Sigmoid colon (tissue), 7 donors: ENCODE results near the gene USP34. TPM values are rescaled to one million over a fixed set of nuclear protein-coding genes. Genes with fewer than 3 reads are reported as not detected.

Experiments used
- DNase-seq: peaks from one replicate; pipeline ENCODE4 v3.0.0-alpha.2; 2019
- H3K27ac ChIP-seq, 4 donors: fragments of 200-600 bp; sonication (generic); one replicate each; pipeline ENCODE4 v1.5.1; 2016 to 2019; ENCODE audit warnings: mild to moderate bottlenecking in 1 of 4
- H3K27me3 ChIP-seq, 3 donors: fragments of 200-600 bp; sonication (generic); one replicate each; pipeline ENCODE4 v1.5.1; 2019; ENCODE audit warnings: mild to moderate bottlenecking in 1 of 3
- H3K36me3 ChIP-seq, 4 donors: fragments of 200-600 bp; sonication (generic); one replicate each; pipeline ENCODE4 v1.5.1; 2016 to 2019
- H3K4me1 ChIP-seq, 4 donors: fragments of 200-600 bp; sonication (generic); one replicate each; pipeline ENCODE4 v1.5.1; 2017 to 2019
- H3K4me3 ChIP-seq, 4 donors: fragments of 200-600 bp; sonication (generic); one replicate each; pipeline ENCODE4 v1.5.1; 2017 to 2019; ENCODE audit warnings: mild to moderate bottlenecking in 2 of 4, moderate library complexity in 1 of 4
- H3K9me3 ChIP-seq, 4 donors: fragments of 200-600 bp in 3 of 4; sonication (generic) in 3 of 4; one replicate each; pipeline versions ENCODE4 v1.5.1 to v1.6.1; 2013 to 2019
- CTCF ChIP-seq, 4 experiments: fragments of 450-650 bp in 3 of 4; fragments of 200-600 bp in 1 of 4; IDR thresholded peaks; one replicate each; pipeline ENCODE4 v1.5.1; 2016 to 2019; ENCODE audit warnings: antibody characterized with exemption in 4 of 4, mild to moderate bottlenecking in 3 of 4, moderate library complexity in 2 of 4
- EP300 ChIP-seq, 4 donors: sonication (generic); formaldehyde crosslinking; IDR thresholded peaks; one replicate each; pipeline ENCODE4 v1.6.1; 2017; ENCODE audit warnings: antibody characterized with exemption in 4 of 4
- POLR2A ChIP-seq, 2 donors: fragments of 450-650 bp; IDR thresholded peaks; one replicate each; pipeline ENCODE4 v1.6.1; 2016; ENCODE audit warnings: antibody characterized with exemption in 2 of 2, mild to moderate bottlenecking in 2 of 2, moderate library complexity in 2 of 2
- POLR2AphosphoS5 ChIP-seq, 4 donors: sonication (generic); formaldehyde crosslinking; IDR thresholded peaks; one replicate each; pipeline ENCODE4 v1.6.1; 2017; ENCODE audit warnings: antibody characterized with exemption in 4 of 4
- WGBS, 2 donors: extraction: QIAGEN DNeasy Blood & Tissue Kit; methylation state at CpG; one replicate each; pipeline ENCODE4 v1.1.7; 2013; 5-methylcytosine and 5-hydroxymethylcytosine counted together
- intact Hi-C: fragments of 100-400 bp; cut with DNase I; formaldehyde crosslinking; loops from one replicate; pipeline ENCODE4 v1.15.1; 2023
- polyA plus RNA-seq, 3 donors: library from polyadenylated mRNA; stranded (reverse); fragments of 200-250 nt; gene quantifications; one replicate each; pipeline ENCODE4 v1.2.3, GENCODE V29; 2013
- small RNA-seq, 3 donors: library from RNA; depleted of rRNA; stranded (forward); fragments of <200 nt; gene quantifications; one replicate each; pipeline ENCODE3, GENCODE V24; 2016
- total RNA-seq, 4 donors: library from RNA; depleted of rRNA; stranded (reverse); fragments of >200 nt; gene quantifications; one replicate each; pipeline ENCODE4 v1.1.0, GENCODE V29; 2016
- donor health status: healthy with polysubstance abuse.
- donor health status: Bipolar disorder and iron deficiency.
- donor health status: healthy.

The USP34 gene
- total and polyA plus RNA-seq, 7 donors = 23.6 to 158 (median 135) TPM

GRCh38 chr2:61141151-61141550 is 329.7 kb downstream of the USP34 start:
- WGBS, 2 donors = 90 to 95% methylated on average over 1 of the region's 1 CpG
- no peak overlapping the region for H3K4me3 ChIP-seq
- no peaks in the 10 kb centered on the region for H3K9me3 ChIP-seq
- peaks cover 0 to 14% (median 7%) of the 10 kb centered on the region in 4 donors for H3K4me1 ChIP-seq
- TF ChIP-seq POLR2AphosphoS5 (IDR thresholded peaks at IDR 0.05) (no peak), POLR2A (IDR thresholded peaks at IDR 0.05) (no peak), EP300 (IDR thresholded peaks at IDR 0.05) (no peak), CTCF (IDR thresholded peaks at IDR 0.05) (no peak)
- no peaks in the 10 kb centered on the region for H3K27me3 ChIP-seq
- intact Hi-C loops = loop anchor here (10.0 kb wide), 2 partner anchors 76 to 624 kb away; partner anchors contain the start of gene SANBR
- no peak for DNase-seq
- H3K27ac ChIP-seq = no peak overlapping the region
- no peaks in the 10 kb centered on the region for H3K36me3 ChIP-seq

GRCh38 chr2:61138859-61139258 is 332.0 kb downstream of the USP34 start:
- TF ChIP-seq POLR2AphosphoS5 (IDR thresholded peaks at IDR 0.05) = no peak
- no peak for TF ChIP-seq CTCF (IDR thresholded peaks at IDR 0.05)
- no peak for TF ChIP-seq EP300 (IDR thresholded peaks at IDR 0.05)
- TF ChIP-seq POLR2A (IDR thresholded peaks at IDR 0.05) = no peak
- H3K4me1 ChIP-seq = peaks cover 0 to under 1% (median 0%) of the 10 kb centered on the region in 4 donors
- H3K27ac ChIP-seq = no peak overlapping the region
- no peak overlapping the region for H3K4me3 ChIP-seq
- no peaks in the 10 kb centered on the region for H3K9me3 ChIP-seq
- WGBS, 2 donors = 80 to 97% methylated on average over 4 of the region's 4 CpGs
- H3K27me3 ChIP-seq = no peaks in the 10 kb centered on the region
- DNase-seq = no peak
- intact Hi-C loops = no loop called here
- no peaks in the 10 kb centered on the region for H3K36me3 ChIP-seq

Small RNA genes within 50 kb of the gene (small RNA-seq; reads per million reads assigned to genes)
- 0 reads per million in 3 donors for gene SNORA70B

Other genes with a start within 250 kb of the USP34 start
- 100 to 1,000 TPM in 3 of 4 donors, 10 to 100 TPM in 1; 90.6 to 460 (median 113) TPM for gene XPO1, start 67.3 kb upstream of the USP34 start, total RNA-seq
- 10 to 100 TPM; 23.4 to 63.3 (median 25.2) TPM for gene XPO1, start 67.3 kb upstream of the USP34 start, polyA plus RNA-seq